A549 (cell line): ENCODE data around the gene MYOZ1.

Experiments
- EP300 ChIP-seq, 2 experiments: fragments of >200 bp; sonication (Bioruptor Twin); formaldehyde crosslinking; IDR thresholded peaks; 2 replicates in 1 of 2; 3 replicates in 1 of 2; pipeline ENCODE4 v1.6.1; 2016 to 2017
- RFX5 ChIP-seq: fragments of 450-650 bp; IDR thresholded peaks from 2 replicates; pipeline ENCODE4 v1.7.1; 2014; ENCODE audit warnings: antibody characterized with exemption, mild to moderate bottlenecking, moderate library complexity
- TF ChIP-seq, protein P1 (sequence below): fragments of >200 bp; sonication (Bioruptor Twin); formaldehyde crosslinking; IDR thresholded peaks from 3 replicates; pipeline ENCODE4 v1.5.1; 2016
- TF ChIP-seq, protein P2 (sequence below): fragments of 200-600 bp; sonication (generic); IDR thresholded peaks from 2 replicates; pipeline ENCODE4 v1.6.1; 2016; ENCODE audit warnings: antibody characterized with exemption, mild to moderate bottlenecking, moderate library complexity

DNA sequence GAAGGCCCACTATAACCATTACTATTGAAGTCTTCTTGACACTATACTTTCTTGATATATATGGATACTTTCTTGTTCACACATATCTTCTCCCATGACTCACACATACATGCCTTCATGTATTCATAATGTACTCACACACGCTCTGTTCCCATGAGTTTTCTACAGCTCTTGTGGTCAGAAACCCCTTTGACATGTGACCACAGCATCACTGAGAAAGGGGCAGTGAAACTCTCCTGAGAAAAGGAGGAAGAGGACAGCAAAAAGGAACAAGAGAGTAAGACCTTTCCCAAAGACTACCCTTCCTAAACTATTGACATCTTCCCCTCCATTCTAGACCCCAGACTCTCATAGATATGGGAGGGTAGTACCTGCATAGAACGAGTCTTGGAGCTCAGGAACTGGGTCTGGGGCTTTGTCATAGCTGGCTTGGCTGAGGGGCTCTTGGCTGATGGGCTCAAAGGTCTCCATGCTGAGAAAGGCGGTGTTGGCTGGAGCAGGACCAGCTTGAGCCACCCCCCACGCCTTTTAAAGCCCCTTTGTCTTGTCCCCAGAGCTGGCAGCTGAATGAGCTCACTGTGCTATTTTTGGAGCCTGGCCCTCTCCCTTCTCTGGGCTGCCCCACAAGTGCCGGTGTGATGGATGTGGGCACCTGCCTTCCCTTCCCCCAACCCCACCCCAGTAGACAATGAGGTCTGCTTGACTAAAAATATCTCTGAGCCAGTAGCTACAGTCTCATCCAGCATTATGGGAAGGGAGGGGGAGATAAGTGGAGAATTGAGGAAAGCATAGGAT is 9.5 kb upstream of the MYOZ1 start:
- TF ChIP-seq, protein P1, sequence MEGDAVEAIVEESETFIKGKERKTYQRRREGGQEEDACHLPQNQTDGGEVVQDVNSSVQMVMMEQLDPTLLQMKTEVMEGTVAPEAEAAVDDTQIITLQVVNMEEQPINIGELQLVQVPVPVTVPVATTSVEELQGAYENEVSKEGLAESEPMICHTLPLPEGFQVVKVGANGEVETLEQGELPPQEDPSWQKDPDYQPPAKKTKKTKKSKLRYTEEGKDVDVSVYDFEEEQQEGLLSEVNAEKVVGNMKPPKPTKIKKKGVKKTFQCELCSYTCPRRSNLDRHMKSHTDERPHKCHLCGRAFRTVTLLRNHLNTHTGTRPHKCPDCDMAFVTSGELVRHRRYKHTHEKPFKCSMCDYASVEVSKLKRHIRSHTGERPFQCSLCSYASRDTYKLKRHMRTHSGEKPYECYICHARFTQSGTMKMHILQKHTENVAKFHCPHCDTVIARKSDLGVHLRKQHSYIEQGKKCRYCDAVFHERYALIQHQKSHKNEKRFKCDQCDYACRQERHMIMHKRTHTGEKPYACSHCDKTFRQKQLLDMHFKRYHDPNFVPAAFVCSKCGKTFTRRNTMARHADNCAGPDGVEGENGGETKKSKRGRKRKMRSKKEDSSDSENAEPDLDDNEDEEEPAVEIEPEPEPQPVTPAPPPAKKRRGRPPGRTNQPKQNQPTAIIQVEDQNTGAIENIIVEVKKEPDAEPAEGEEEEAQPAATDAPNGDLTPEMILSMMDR, result no peak
- TF ChIP-seq, protein P2, sequence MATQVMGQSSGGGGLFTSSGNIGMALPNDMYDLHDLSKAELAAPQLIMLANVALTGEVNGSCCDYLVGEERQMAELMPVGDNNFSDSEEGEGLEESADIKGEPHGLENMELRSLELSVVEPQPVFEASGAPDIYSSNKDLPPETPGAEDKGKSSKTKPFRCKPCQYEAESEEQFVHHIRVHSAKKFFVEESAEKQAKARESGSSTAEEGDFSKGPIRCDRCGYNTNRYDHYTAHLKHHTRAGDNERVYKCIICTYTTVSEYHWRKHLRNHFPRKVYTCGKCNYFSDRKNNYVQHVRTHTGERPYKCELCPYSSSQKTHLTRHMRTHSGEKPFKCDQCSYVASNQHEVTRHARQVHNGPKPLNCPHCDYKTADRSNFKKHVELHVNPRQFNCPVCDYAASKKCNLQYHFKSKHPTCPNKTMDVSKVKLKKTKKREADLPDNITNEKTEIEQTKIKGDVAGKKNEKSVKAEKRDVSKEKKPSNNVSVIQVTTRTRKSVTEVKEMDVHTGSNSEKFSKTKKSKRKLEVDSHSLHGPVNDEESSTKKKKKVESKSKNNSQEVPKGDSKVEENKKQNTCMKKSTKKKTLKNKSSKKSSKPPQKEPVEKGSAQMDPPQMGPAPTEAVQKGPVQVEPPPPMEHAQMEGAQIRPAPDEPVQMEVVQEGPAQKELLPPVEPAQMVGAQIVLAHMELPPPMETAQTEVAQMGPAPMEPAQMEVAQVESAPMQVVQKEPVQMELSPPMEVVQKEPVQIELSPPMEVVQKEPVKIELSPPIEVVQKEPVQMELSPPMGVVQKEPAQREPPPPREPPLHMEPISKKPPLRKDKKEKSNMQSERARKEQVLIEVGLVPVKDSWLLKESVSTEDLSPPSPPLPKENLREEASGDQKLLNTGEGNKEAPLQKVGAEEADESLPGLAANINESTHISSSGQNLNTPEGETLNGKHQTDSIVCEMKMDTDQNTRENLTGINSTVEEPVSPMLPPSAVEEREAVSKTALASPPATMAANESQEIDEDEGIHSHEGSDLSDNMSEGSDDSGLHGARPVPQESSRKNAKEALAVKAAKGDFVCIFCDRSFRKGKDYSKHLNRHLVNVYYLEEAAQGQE, result no peak
- TF ChIP-seq EP300 (IDR thresholded peaks at IDR 0.05) (no peak), RFX5 (no peak)
